Progenitor cell of endocrine pancreas (in vitro differentiated cells): Measurements from ENCODE around the gene PKP2. TPM values are rescaled to one million over a fixed set of nuclear protein-coding genes. Genes with fewer than 3 reads are reported as not detected.

Experiments
- DNase-seq: peaks from one replicate; pipeline ENCODE4 v3.0.0; 2021; ENCODE audit warnings: low spot score; ENCODE audit not compliant: unreplicated experiment
- H3K27ac Mint-ChIP-seq: 2 replicates; pipeline ENCODE4 v1.8.0; 2021; ENCODE audit warnings: mild to moderate bottlenecking, moderate library complexity, mixed read lengths
- H3K27me3 Mint-ChIP-seq: 2 replicates; pipeline ENCODE4 v1.8.0; 2021; ENCODE audit warnings: mixed read lengths
- H3K36me3 Mint-ChIP-seq: 2 replicates; pipeline ENCODE4 v1.8.0; 2022; ENCODE audit warnings: mixed read lengths; ENCODE audit not compliant: insufficient read depth
- H3K4me1 Mint-ChIP-seq: 2 replicates; pipeline ENCODE4 v1.8.0; 2021; ENCODE audit warnings: low read depth, mixed read lengths
- H3K4me3 Mint-ChIP-seq: 2 replicates; pipeline ENCODE4 v1.8.0; 2021; ENCODE audit warnings: low read depth, mild to moderate bottlenecking, moderate library complexity, mixed read lengths
- H3K9me3 Mint-ChIP-seq: 2 replicates; pipeline ENCODE4 v1.8.0; 2021; ENCODE audit warnings: low read depth, mixed read lengths
- CTCF ChIP-seq: fragments of 200-600 bp; sonication (generic); IDR thresholded peaks from one replicate; pipeline ENCODE4 v1.5.0; 2021; ENCODE audit warnings: antibody characterized with exemption, mild to moderate bottlenecking; ENCODE audit not compliant: unreplicated experiment
- total RNA-seq: library from RNA; stranded (reverse); gene quantifications from 2 replicates; pipeline ENCODE4 v1.2.1, GENCODE V29; 2021

Gene PKP2
- total RNA-seq, 1 donor from 2014 or later, result 103 TPM

GRCh38 chr12:32773691-32774090 lies 122.9 kb downstream of the PKP2 start:
- no peaks in the 10 kb centered on the region for H3K27me3 Mint-ChIP-seq

GRCh38 chr12:32770141-32770540 lies 126.4 kb downstream of the PKP2 start:
- H3K27ac Mint-ChIP-seq, result no peak overlapping the region
- H3K27me3 Mint-ChIP-seq, result no peaks in the 10 kb centered on the region
- no peaks in the 10 kb centered on the region for H3K4me1 Mint-ChIP-seq
- no peak for TF ChIP-seq CTCF
- peaks cover 6% of the 10 kb centered on the region for H3K9me3 Mint-ChIP-seq
- no peaks in the 10 kb centered on the region for H3K36me3 Mint-ChIP-seq
- no peak for DNase-seq
- no peak overlapping the region for H3K4me3 Mint-ChIP-seq

More at GRCh38 chr12:32773691-32774090, 122.9 kb downstream of the PKP2 start:
- no peak for DNase-seq
- peaks cover 7% of the 10 kb centered on the region for H3K4me1 Mint-ChIP-seq
- H3K36me3 Mint-ChIP-seq, result no peaks in the 10 kb centered on the region
- no peak overlapping the region for H3K27ac Mint-ChIP-seq
- no peaks in the 10 kb centered on the region for H3K9me3 Mint-ChIP-seq
- no peak overlapping the region for H3K4me3 Mint-ChIP-seq
- no peak for TF ChIP-seq CTCF

GRCh38 chr12:32768518-32768917 lies 128.1 kb downstream of the PKP2 start:
- H3K27me3 Mint-ChIP-seq, result no peaks in the 10 kb centered on the region
- H3K4me3 Mint-ChIP-seq, result no peak overlapping the region
- no peak for DNase-seq
- H3K4me1 Mint-ChIP-seq, result no peaks in the 10 kb centered on the region
- H3K36me3 Mint-ChIP-seq, result no peaks in the 10 kb centered on the region
- H3K27ac Mint-ChIP-seq, result no peak overlapping the region
- peaks cover 6% of the 10 kb centered on the region for H3K9me3 Mint-ChIP-seq
- TF ChIP-seq CTCF, result no peak

- peaks cover 6% of the 10 kb centered on the region for H3K9me3 Mint-ChIP-seq
- H3K27me3 Mint-ChIP-seq, result peaks cover 4% of the 10 kb centered on the region
- no peak for TF ChIP-seq CTCF
- no peaks in the 10 kb centered on the region for H3K4me1 Mint-ChIP-seq
- H3K27ac Mint-ChIP-seq, result no peak overlapping the region
- H3K36me3 Mint-ChIP-seq, result no peaks in the 10 kb centered on the region
- no peak for DNase-seq
- H3K4me3 Mint-ChIP-seq, result no peak overlapping the region
These were observed 130.7 kb downstream of the PKP2 start for GRCh38 chr12:32765906-32766305.

- no peak overlapping the region for H3K27ac Mint-ChIP-seq
- H3K36me3 Mint-ChIP-seq, result no peaks in the 10 kb centered on the region
- DNase-seq, result no peak
- no peaks in the 10 kb centered on the region for H3K9me3 Mint-ChIP-seq
- no peak for TF ChIP-seq CTCF
- H3K4me3 Mint-ChIP-seq, result no peak overlapping the region
- H3K4me1 Mint-ChIP-seq, result no peaks in the 10 kb centered on the region
- H3K27me3 Mint-ChIP-seq, result peaks cover 4% of the 10 kb centered on the region
These were observed 134.9 kb downstream of the PKP2 start for GRCh38 chr12:32761716-32762115.
